ENCODE data around the gene PLRG1.
"Not testable (repeated sequence)": the region's sequence is repeated elsewhere in the genome, so short reads cannot be mapped to it uniquely, and the experiment has no call there.

Gene PLRG1

GRCh38 chr4:154549894-154550790 is at the start of gene PLRG1:
Gene PLRG1, minus strand, starts transcription at chr4:154550400. Its CDS starts 92 bp downstream, at chr4:154550308.
- peak; percentile 90 to 96 for DNase-seq

GRCh38 chr4:154597798-154598774 is 47.9 kb upstream of the PLRG1 start:
- DNase-seq = no peak

- not testable (repeated sequence) for DNase-seq
Observed at GRCh38 chr4:154597281-154597680, 47.1 kb upstream of the PLRG1 start.

GRCh38 chr4:154595807-154596206 is 45.6 kb upstream of the PLRG1 start:
- DNase-seq = no peak

GRCh38 chr4:154594343-154594742 is 44.1 kb upstream of the PLRG1 start:
- not testable (repeated sequence) for DNase-seq

- no peak for DNase-seq
Observed at GRCh38 chr4:154593868-154594267, 43.7 kb upstream of the PLRG1 start.

GRCh38 chr4:154591890-154592289 is 41.7 kb upstream of the PLRG1 start:
- DNase-seq = no peak

- no peak for DNase-seq
Observed at GRCh38 chr4:154590329-154591006, 40.3 kb upstream of the PLRG1 start, which contains the start of gene FGA. Gene FGA, minus strand, starts transcription at chr4:154590742. Its CDS starts 55 bp downstream, at chr4:154590687.

- DNase-seq = no peak
Observed at GRCh38 chr4:154589296-154590197, 39.3 kb upstream of the PLRG1 start.

GRCh38 chr4:154588198-154588597 is 38.0 kb upstream of the PLRG1 start:
- no peak for DNase-seq

GRCh38 chr4:154586296-154587033 is 36.3 kb upstream of the PLRG1 start:
- DNase-seq = no peak

- DNase-seq = no peak
Observed at GRCh38 chr4:154585369-154586018, 35.3 kb upstream of the PLRG1 start.

GRCh38 chr4:154584259-154584658 is 34.1 kb upstream of the PLRG1 start:
- no peak for DNase-seq

GRCh38 chr4:154583677-154584076 is 33.5 kb upstream of the PLRG1 start:
- DNase-seq = no peak

GRCh38 chr4:154583230-154583629 is 33.0 kb upstream of the PLRG1 start:
- DNase-seq = no peak

- no peak for DNase-seq
Observed at GRCh38 chr4:154582723-154583122, 32.5 kb upstream of the PLRG1 start.

GRCh38 chr4:154579927-154580326 is 29.7 kb upstream of the PLRG1 start:
- DNase-seq = no peak

- no peak for DNase-seq
Observed at GRCh38 chr4:154578919-154579318, 28.7 kb upstream of the PLRG1 start.

- DNase-seq = no peak
Observed at GRCh38 chr4:154577324-154577723, 27.1 kb upstream of the PLRG1 start.

GRCh38 chr4:154574311-154574710 is 24.1 kb upstream of the PLRG1 start:
- no peak for DNase-seq

Data from NCI-H446 (cell line).